ENCODE data around the gene DGLUCY.
A peak's percentile ranks its signal among the peaks of the same experiment; 100 is the strongest.
"Not testable (repeated sequence)": the region's sequence is repeated elsewhere in the genome, so short reads cannot be mapped to it uniquely, and the experiment has no call there.

The DGLUCY gene

GRCh38 chr14:91216731-91217226 is 102.9 kb downstream of the DGLUCY start:
- no peak for DNase-seq

GRCh38 chr14:91218014-91218413 is 104.1 kb downstream of the DGLUCY start:
- DNase-seq = no peak

GRCh38 chr14:91219517-91220389 is 105.9 kb downstream of the DGLUCY start:
- DNase-seq = no peak

- DNase-seq = no peak
Measured at GRCh38 chr14:91220581-91221000, 106.7 kb downstream of the DGLUCY start.

- DNase-seq = no peak
Measured at GRCh38 chr14:91221270-91221669, 107.4 kb downstream of the DGLUCY start.

- DNase-seq = peak; percentile 8
Measured at GRCh38 chr14:91223028-91223783, 109.3 kb downstream of the DGLUCY start.

GRCh38 chr14:91225025-91225424 is 111.2 kb downstream of the DGLUCY start:
- peak; percentile 91 for DNase-seq

GRCh38 chr14:91226360-91226759 is 112.5 kb downstream of the DGLUCY start:
- DNase-seq = not testable (repeated sequence)

GRCh38 chr14:91227183-91227628 is 113.3 kb downstream of the DGLUCY start:
- no peak for DNase-seq

GRCh38 chr14:91228112-91229004 is 114.5 kb downstream of the DGLUCY start:
- DNase-seq = no peak

- DNase-seq = no peak
Measured at GRCh38 chr14:91229005-91229382, 115.1 kb downstream of the DGLUCY start.

GRCh38 chr14:91229743-91230200 is 115.9 kb downstream of the DGLUCY start:
- no peak for DNase-seq

GRCh38 chr14:91230397-91231035 is 116.6 kb downstream of the DGLUCY start:
- DNase-seq = peak; percentile 13

- peak; percentile 16 for DNase-seq
Measured at GRCh38 chr14:91231446-91231845, 117.6 kb downstream of the DGLUCY start.

- peak; percentile 32 for DNase-seq
Measured at GRCh38 chr14:91232052-91232451, 118.2 kb downstream of the DGLUCY start.

GRCh38 chr14:91232603-91233002 is 118.7 kb downstream of the DGLUCY start:
- no peak for DNase-seq

- no peak for DNase-seq
Measured at GRCh38 chr14:91233936-91234790, 120.3 kb downstream of the DGLUCY start.

GRCh38 chr14:91234791-91235114 is 120.9 kb downstream of the DGLUCY start:
- DNase-seq = no peak

- DNase-seq = no peak
Measured at GRCh38 chr14:91235841-91236240, 122.0 kb downstream of the DGLUCY start.

- no peak for DNase-seq
Measured at GRCh38 chr14:91237219-91237618, 123.3 kb downstream of the DGLUCY start.

GRCh38 chr14:91238085-91238484 is 124.2 kb downstream of the DGLUCY start:
- DNase-seq = no peak

All from DMS53 (cell line).